ENCODE data around the gene ACSS2.

ACSS2 gene

DNA sequence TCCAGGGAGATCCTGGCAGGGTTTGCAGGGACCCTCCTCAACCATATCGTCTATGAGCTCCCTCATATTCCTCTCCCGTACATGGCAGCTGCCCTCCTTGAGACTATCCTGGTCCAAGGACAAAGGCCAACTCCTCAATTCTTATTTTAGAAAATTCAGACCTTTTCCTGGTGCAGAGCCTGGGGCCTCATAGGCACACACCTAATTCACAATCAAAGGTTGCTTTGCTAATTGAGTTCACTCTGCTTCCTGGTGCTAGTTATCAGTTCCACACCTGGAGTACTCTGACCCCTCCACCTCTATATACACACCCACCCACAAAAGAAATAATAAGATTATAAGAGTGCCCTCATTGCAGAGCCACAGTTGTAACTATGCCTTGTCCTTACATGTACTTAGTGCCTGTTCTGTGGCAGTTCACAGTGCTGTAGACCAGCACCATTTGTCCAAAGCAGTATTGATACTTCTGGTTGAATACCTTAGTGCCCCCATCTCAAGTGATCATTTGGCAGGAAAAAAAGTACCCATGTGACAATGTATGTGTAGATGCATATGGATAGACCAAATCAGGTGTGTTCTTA is 40.5 kb downstream of the ACSS2 start:
- DNase-seq (ENCODE audit: insufficient read length, low spot score): no peak
- TF ChIP-seq, protein P1, sequence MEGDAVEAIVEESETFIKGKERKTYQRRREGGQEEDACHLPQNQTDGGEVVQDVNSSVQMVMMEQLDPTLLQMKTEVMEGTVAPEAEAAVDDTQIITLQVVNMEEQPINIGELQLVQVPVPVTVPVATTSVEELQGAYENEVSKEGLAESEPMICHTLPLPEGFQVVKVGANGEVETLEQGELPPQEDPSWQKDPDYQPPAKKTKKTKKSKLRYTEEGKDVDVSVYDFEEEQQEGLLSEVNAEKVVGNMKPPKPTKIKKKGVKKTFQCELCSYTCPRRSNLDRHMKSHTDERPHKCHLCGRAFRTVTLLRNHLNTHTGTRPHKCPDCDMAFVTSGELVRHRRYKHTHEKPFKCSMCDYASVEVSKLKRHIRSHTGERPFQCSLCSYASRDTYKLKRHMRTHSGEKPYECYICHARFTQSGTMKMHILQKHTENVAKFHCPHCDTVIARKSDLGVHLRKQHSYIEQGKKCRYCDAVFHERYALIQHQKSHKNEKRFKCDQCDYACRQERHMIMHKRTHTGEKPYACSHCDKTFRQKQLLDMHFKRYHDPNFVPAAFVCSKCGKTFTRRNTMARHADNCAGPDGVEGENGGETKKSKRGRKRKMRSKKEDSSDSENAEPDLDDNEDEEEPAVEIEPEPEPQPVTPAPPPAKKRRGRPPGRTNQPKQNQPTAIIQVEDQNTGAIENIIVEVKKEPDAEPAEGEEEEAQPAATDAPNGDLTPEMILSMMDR (IDR thresholded peaks at IDR 0.05; ENCODE audit: insufficient read depth, missing control alignments): no peak
- FAIRE-seq: no peak

DNA sequence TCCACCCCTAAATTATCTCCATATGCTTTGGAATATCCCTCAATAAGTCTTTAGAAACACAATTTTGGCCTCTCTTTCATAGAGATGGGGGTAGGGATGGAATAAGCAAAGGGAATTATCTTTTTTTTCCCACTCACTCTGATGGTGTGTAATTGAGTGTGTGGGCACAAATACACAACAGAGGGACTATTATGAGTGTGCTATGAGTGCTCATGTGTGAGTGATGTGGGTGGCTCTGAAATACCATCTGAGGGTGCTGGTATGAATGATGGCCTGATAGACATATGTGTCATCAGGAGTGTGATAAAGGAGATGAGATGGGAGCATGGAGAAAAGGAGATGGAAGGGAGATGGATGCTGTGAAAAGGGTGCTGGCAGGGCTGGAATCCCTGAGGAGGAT is 43.6 kb downstream of the ACSS2 start:
- FAIRE-seq: no peak
- TF ChIP-seq, protein P1 (IDR thresholded peaks at IDR 0.05; ENCODE audit: insufficient read depth, missing control alignments): no peak

DNA sequence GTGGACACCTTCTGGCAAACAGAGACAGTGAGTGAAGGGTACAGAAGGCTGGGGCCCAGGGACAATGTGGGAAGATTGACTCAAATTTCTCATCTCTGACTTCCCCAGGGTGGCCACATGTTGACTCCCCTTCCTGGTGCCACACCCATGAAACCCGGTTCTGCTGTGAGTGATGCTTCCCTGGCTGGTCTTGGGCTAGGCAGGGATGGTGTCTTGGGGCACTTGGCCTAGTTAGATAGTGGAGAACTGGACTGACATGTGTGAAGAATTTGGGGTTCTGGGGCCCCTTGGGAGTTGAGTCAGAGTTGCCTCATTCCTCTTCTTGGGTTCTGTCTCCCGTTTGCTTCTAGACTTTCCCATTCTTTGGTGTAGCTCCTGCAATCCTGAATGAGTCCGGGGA is 45.0 kb downstream of the ACSS2 start:
- TF ChIP-seq, protein P1 (IDR thresholded peaks at IDR 0.05; ENCODE audit: insufficient read depth, missing control alignments): no peak
- DNase-seq (ENCODE audit: insufficient read length, low spot score): no peak
- no peak for FAIRE-seq

More for the DNA sequence above, 43.6 kb downstream of the ACSS2 start:
- no peak for DNase-seq (ENCODE audit: insufficient read length, low spot score)

DNA sequence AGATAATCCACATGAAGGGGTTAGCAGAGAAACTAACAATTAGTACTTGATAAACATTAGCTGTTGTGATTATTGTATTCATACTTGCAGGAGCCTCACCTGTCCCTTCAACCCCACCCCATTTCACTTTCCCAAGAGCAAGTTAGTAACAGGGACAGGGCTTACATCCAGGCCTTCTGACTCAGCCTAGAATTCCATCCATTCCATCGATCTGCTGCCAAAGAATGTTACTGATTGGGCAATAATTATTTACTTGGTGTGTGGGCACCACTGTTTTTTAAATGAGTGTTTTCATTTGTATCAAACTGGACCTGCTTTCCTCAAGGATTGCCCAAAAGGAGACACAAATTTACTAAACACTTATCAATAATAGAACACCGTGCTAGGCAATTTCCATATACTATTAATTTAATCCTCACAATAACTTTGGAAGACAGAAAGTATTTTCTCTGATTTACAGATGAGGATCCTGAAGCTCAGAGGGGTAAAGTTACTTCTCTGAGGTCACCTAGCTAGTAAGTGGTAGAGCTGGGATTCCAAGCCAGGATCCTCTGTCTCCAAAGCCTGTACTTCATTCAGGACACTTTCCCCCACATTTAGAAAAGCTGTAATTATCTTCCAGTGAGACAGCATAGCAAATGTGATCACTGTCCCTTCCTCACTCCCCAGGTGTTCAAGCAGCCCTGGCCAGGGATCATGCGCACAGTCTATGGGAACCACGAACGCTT is 46.4 kb downstream of the ACSS2 start:
- FAIRE-seq (no peak), DNase-seq (ENCODE audit: insufficient read length, low spot score) (no peak)
- TF ChIP-seq, protein P1 (IDR thresholded peaks at IDR 0.05; ENCODE audit: insufficient read depth, missing control alignments): no peak

DNA sequence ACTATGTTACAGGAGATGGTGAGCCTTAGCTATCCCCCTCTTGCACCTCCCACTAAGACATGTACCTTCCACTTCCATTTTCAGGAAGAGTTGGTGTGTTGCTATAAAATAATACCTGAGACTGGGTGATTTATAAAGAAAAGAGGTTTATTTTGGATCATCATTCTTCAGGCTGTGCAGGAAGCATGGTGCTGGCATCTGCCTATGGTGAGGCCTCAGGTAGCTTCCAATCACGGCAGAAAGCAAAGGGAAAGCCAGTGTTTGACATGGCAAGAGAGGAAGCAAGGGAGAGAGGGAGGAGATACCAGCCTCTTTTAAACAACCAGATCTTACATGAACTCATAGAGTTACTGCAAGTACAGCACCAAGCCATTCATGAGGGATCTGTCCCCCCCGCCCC is 47.0 kb downstream of the ACSS2 start:
- DNase-seq (ENCODE audit: insufficient read length, low spot score) (no peak), FAIRE-seq (no peak)
- TF ChIP-seq, protein P1 (IDR thresholded peaks at IDR 0.05; ENCODE audit: insufficient read depth, missing control alignments): no peak

DNA sequence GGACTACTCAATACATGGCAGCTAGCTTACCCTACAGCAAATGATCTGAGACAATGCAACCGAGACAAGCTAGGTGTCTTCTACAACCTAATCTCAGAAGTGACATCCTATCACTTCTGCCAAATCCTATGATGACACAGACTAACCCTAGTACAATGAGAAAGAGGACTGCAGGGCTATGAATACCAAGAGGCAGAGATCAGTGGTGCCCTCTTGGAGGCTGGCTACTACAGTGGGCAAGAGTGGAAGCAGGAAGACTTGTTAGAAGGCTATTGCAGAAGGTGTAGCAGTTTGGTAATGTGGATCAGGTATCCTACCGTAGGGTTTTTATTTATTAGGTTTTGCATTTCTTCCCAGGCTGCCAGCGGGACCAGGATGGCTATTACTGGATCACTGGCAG is 48.9 kb downstream of the ACSS2 start:
- FAIRE-seq (no peak), DNase-seq (ENCODE audit: insufficient read length, low spot score) (no peak)
- TF ChIP-seq, protein P1 (IDR thresholded peaks at IDR 0.05; ENCODE audit: insufficient read depth, missing control alignments): no peak

DNA sequence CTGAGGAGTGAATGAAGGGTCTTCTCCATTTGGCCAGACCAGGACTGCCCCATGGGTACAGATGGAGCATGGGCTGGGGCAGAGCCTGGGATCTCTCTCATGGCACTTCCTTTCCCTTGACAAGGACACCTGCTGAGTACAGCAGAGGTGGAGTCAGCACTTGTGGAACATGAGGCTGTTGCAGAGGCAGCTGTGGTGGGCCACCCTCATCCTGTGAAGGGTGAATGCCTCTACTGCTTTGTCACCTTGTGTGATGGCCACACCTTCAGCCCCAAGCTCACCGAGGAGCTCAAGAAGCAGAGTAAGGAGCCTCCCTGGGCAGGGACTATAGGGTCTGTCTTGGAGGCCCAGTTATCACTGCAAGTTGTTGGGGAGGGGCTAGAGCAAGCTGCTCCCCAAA is 49.6 kb downstream of the ACSS2 start:
- TF ChIP-seq, protein P1 (IDR thresholded peaks at IDR 0.05; ENCODE audit: insufficient read depth, missing control alignments): no peak
- FAIRE-seq (no peak), DNase-seq (ENCODE audit: insufficient read length, low spot score) (no peak)
